SKM-1 treated with dmso at 0.1 percent for 144 hours (cell line): Measurements from ENCODE around the gene PKDCC.
"Not testable (repeated sequence)": the region's sequence is repeated elsewhere in the genome, so short reads cannot be mapped to it uniquely, and the experiment has no call there.

Source experiments
- DNase-seq: peaks from one replicate; lab custom pipeline; 2025; ENCODE audit not compliant: unreplicated experiment; lab: John Stamatoyannopoulos, UW

Gene PKDCC

DNA sequence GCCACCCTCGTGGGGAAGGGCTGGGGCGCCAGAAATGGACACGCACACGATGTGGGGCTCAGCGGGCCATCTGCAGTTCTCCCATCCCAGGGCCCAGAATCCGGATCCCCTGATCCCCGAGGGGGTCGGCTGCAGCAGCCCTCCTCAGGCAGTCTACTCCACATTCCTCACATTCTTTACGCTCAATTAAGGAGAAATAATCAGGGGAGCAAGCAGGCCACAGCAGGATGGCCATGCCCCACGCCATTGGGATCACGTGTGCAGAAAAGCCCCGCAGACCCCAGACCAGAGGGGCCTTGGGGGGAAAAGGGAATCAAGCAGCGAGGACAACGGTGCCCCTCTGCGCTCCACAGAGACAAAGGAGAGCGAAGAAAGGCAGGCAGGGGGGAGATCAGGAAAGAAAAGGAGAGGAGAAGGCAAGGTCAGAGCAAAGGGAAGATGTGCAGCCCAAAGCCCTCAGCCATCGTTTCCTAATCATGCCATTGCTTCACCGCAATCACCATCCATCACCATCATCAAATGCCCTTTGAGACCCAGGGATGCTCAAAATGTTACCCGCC lies 17.5 kb upstream of the PKDCC start:
- no peak for DNase-seq

DNA sequence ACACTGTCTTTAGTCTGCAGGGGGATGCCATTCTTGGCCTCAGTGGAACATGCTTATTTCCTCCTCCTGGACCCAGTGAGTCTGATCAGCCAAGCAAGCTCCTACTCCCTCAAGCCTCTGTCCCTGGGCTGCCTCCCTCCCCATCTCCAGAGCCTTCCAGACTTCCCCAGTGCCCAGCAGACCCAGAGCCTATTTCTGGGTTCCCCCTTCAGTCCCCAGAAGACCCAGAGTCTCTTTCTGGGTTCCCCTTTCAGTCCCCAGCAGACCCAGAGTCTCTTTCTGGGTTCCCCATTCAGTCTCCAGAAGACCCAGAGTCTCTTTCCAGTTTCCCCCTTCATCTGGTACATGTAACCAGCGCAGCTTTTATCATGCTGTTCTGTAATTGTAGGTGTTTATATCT lies 17.0 kb upstream of the PKDCC start:
- DNase-seq: no peak

GRCh38 chr2:42031281-42032223 lies 16.3 kb upstream of the PKDCC start:
- DNase-seq: no peak

DNA sequence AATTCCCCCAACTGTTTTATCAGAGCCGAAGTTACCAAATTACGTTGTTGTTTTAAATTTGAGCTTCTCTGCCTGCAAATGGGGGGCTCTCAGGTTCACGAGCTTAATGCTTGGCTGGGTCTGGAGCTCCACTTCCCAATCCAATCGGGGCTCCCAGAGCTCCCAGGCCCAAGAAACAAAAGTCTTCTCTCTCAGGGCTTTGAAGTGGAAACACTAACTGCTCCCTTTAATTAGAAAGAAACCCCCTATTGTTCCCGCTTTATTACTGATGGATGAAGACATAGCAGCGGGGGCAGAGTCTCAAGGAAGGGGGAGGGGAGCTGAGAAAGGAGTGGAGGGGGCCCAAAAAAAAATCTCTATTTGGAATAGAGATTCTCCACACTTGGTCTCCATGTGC lies 15.6 kb upstream of the PKDCC start:
- DNase-seq: no peak

DNA sequence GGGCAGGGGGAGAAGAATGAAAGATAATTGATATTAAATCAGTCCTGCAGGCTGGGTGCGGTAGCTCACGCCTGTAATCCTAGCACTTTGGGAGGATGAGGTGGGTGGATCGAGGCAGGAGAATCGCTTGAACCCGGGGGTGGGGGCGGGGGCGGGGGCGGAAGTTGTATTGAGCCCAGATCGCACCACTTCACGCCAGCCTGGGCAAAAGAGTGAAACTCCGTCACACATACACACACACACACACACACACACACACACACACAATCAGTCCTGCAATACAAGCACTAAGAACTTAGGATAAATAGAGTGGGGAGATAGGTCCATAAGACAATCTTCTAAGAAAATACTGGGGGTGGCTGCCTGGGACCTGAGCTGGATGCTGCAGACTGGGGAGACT lies 15.1 kb upstream of the PKDCC start:
- DNase-seq: no peak

- not testable (repeated sequence) for DNase-seq
Measured at GRCh38 chr2:42034096-42034495, 13.7 kb upstream of the PKDCC start.

DNA sequence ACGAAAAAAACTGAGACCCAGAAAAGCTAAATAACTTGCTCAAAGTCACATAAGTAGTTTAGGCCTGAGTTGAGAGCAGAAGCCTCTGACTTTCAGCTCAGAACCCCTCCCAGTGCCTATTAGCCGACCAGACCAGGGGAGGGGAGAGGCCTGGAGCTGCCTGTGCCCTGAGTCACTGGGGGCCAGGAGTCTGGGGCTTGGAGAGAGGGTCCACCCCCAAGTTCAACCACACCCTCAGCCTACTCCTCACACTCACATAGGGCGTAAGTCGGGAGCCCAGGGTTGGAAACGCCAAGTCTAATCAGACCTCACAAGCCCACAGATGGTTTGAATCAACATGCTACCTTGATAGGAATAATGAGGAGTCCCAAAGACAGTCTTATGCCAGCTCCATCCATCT lies 12.6 kb upstream of the PKDCC start:
- no peak for DNase-seq

DNA sequence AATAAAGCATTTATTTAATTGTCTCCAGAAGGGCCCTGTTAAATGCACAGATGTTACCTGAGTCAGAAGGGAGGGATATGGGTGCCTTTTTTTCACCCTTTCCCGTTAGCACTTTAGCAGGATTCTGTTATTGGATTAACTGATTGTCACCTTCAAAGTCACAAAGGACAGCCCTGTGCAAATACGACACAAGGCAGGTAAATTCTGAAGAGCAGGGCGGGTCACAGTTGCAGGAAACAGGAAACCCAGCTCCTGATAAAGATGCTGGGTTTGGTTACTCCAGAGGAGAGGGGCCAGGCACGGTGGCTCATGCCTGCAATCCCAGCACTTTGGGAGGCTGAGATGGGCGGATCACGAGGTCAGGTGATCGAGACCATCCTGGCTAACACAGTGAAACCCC lies 11.4 kb upstream of the PKDCC start:
- no peak for DNase-seq

GRCh38 chr2:42036940-42037339 lies 10.9 kb upstream of the PKDCC start:
- no peak for DNase-seq

DNA sequence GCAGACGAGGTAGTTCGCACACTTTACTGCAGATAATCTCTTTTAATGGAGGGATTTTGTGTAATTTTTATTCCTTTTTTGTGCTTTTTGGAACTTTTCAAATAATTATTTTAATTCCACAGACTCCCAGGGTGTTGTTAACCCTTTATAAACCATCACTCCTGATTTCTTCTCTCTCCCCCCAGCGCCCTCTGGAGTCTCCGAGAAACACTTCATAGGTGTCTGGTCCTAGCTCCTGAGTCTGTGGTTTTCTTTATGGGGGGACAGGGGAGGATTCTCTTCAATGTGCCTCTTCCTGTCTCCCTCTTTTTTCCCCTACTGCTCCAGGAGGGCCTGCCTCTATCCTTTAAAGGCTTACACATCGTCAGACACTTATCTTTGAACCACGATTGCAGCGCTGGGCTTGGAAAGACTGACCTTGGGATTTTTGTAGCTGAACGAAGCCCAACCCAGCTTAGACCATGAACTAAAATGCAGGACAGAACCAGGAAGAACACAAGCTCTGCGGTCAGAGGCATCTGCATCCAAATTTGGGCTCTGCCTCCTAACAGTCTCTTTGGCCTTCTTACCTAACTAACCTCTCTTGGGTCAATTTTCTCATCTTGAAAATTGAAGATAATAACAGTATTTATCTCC lies 7.1 kb upstream of the PKDCC start:
- DNase-seq: no peak

DNA sequence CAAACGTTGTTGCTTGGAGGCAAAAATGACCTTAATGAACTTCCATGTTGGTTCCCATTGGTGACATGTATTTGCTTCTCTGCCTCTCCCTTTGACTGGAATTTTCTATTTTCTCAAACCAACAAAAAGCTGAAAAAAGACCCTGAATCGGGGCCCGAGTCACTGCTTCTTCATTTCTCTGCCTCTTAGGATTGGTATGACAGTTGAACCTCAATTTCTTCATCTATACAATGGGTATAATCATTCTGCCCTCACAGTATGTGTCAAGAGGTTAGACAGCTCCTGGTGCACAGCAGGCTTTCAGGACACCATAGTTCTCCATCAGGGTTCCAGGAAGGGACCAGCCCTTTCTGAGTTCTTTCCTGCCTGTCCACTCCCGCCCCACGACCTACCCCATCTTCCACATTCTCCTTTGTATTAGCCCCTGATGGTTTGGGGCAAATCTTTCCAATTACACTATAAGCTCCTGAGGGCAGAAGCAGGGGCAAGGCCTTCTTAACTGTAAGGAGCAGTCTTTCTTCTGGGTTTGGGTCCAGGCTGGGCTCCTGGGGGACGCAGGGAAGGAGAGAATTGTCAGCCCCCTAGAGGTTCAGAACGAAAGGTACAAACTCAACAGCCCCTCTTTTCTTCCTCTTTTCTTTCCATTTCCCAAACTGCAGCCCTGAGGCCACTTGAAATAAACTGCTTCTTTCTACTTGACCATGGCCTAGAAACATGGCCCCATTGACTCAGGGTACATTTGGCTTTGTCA lies 6.3 kb upstream of the PKDCC start:
- peak; percentile 29 for DNase-seq

DNA sequence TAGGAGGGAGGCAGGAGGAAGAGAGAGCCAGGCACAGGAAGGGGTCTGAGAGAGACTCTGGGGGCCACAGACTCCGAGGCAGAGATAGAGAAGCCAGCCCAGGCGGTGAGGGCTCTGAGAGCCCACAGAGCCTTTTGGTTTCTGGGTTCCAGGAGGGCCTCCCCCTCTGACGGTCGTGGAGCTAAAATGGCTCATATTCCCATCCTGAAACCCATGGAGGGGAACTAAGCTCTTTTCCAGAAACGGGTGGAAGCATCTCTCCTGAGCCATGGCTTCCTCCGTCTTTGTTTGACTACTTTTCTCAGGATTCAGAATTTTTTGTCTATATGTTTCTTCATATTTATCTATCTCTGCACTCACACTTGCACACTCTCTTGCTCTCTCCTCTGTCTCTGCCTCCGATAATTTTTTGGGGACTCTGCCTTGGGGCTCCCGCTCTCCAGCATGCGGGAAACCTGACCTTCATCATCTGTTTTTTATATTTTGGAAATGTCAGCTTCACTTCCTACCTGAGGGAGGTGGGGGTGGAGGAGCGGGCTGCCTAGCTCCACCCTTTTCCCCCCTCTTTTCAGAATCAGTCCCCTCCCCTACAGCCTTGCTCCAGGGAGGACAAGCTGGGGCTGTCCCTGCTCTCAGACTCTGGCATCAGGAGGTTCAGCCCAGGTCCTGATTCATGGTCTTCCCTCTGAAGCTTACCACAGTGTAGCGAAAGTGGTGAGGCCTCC lies 5.0 kb upstream of the PKDCC start:
- no peak for DNase-seq

GRCh38 chr2:42043789-42044394 lies 3.9 kb upstream of the PKDCC start:
- DNase-seq: no peak

GRCh38 chr2:42044939-42045338 lies 2.9 kb upstream of the PKDCC start:
- no peak for DNase-seq

DNA sequence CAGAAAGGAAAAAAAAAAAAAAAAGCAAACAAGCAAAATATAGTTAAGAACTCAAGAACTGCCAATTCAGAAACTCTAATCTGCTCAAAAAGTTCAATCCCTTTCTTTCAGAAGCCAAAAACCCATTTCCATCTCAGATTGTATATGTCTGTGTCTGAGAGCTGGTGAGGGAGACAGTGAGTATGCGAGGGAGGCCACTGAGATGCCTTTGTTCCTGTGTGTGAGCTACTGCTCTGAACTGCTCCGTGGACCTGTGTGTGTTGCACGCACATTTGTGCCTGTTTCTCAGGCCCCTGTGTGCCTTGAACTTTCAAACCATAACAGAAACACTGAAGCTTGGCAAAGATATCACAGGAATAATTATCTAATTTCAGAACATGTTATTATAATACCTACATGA lies 2.5 kb upstream of the PKDCC start:
- no peak for DNase-seq

- no peak for DNase-seq
Measured at GRCh38 chr2:42045848-42046748, 1.7 kb upstream of the PKDCC start.

- no peak for DNase-seq
Measured at GRCh38 chr2:42046819-42047487, 868 bp upstream of the PKDCC start.

GRCh38 chr2:42048299-42049220 lies 739 bp downstream of the PKDCC start:
- DNase-seq: no peak
